Thoracic aorta (tissue), 2 donors: ENCODE data around the gene ALDH1L1. TPM values are rescaled to one million over a fixed set of nuclear protein-coding genes. Genes with fewer than 3 reads are reported as not detected.

Experiments
- ATAC-seq: fragments of 150-250 bp; one replicate; pipeline ENCODE4 v1.8.0; 2017; ENCODE audit warnings: low read depth; ENCODE audit not compliant: insufficient number of reproducible peaks, low FRiP score
- DNase-seq: peaks from one replicate; pipeline ENCODE4 v3.0.0-alpha.2; 2020; ENCODE audit warnings: low spot score
- H3K27ac ChIP-seq, 2 donors: fragments of 200-600 bp; sonication (generic); 1 replicate in 1 of 2; 2 replicates in 1 of 2; pipeline ENCODE4 v1.5.1; 2016; ENCODE audit warnings: mild to moderate bottlenecking in 2 of 2, moderate library complexity in 2 of 2
- H3K27me3 ChIP-seq: fragments of 200-600 bp; sonication (generic); replicated peaks from 2 replicates; pipeline ENCODE4 v1.6.0; 2016; ENCODE audit warnings: mild to moderate bottlenecking; ENCODE audit not compliant: insufficient read depth
- H3K36me3 ChIP-seq: fragments of 200-600 bp; sonication (generic); one replicate; pipeline ENCODE4 v1.5.1; 2016
- H3K4me1 ChIP-seq, 2 donors: fragments of 200-600 bp; sonication (generic); 1 replicate in 1 of 2; 2 replicates in 1 of 2; pipeline versions ENCODE4 v1.5.1 to v1.6.0; 2016; ENCODE audit warnings: low read depth in 2 of 2, mild to moderate bottlenecking in 1 of 2; ENCODE audit not compliant: control insufficient read depth in 1 of 2
- H3K4me3 ChIP-seq: fragments of 200-600 bp; sonication (generic); 2 replicates; pipeline ENCODE4 v1.5.1; 2016; ENCODE audit warnings: mild to moderate bottlenecking
- H3K9me3 ChIP-seq: fragments of 200-600 bp; sonication (generic); 2 replicates; pipeline ENCODE4 v1.5.1; 2016
- total RNA-seq, 2 donors: library from RNA; depleted of rRNA; stranded (reverse); fragments of >200 nt; gene quantifications; one replicate each; pipeline versions ENCODE4 v1.1.0 to v1.2.3, GENCODE V29; 2016
- TF ChIP-seq, protein P1 (sequence below): fragments of 200-600 bp; sonication (generic); IDR thresholded peaks from one replicate; pipeline ENCODE4 v1.5.1; 2019; ENCODE audit warnings: antibody characterized with exemption

Gene ALDH1L1
- total RNA-seq, 2 donors from 2014 or later: 50.2 to 62.5 TPM

DNA sequence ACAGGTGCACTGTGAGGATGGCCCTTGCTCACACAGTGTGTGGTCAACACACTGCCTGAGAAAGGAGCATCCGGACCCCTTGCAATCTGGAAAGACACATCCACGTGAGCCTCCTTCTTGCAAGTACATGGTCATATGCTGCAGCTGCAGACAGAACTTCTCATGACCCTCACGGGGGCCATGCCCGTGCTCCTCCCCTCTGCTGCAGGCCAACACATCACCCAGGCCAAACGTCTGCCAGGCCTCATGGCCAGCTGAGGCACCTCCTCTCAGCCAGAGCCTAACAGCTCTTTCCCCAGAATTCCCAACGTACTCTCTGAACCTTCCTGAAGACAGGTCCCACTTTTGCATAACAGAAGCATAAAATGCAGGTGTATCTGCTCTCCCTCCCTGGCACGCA is 121.7 kb downstream of the ALDH1L1 start:
- no peak for ATAC-seq
- Histone ChIP-seq H3K27me3 (no peaks in the 10 kb centered on the region), H3K27ac (no peak overlapping the region), H3K4me1 (peaks cover 0 to 16% of the 10 kb centered on the region in 2 donors), H3K4me3 (no peak overlapping the region), H3K9me3 (no peaks in the 10 kb centered on the region), H3K36me3 (no peaks in the 10 kb centered on the region)
- TF ChIP-seq, protein P1, sequence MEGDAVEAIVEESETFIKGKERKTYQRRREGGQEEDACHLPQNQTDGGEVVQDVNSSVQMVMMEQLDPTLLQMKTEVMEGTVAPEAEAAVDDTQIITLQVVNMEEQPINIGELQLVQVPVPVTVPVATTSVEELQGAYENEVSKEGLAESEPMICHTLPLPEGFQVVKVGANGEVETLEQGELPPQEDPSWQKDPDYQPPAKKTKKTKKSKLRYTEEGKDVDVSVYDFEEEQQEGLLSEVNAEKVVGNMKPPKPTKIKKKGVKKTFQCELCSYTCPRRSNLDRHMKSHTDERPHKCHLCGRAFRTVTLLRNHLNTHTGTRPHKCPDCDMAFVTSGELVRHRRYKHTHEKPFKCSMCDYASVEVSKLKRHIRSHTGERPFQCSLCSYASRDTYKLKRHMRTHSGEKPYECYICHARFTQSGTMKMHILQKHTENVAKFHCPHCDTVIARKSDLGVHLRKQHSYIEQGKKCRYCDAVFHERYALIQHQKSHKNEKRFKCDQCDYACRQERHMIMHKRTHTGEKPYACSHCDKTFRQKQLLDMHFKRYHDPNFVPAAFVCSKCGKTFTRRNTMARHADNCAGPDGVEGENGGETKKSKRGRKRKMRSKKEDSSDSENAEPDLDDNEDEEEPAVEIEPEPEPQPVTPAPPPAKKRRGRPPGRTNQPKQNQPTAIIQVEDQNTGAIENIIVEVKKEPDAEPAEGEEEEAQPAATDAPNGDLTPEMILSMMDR: no peak
- DNase-seq: no peak

DNA sequence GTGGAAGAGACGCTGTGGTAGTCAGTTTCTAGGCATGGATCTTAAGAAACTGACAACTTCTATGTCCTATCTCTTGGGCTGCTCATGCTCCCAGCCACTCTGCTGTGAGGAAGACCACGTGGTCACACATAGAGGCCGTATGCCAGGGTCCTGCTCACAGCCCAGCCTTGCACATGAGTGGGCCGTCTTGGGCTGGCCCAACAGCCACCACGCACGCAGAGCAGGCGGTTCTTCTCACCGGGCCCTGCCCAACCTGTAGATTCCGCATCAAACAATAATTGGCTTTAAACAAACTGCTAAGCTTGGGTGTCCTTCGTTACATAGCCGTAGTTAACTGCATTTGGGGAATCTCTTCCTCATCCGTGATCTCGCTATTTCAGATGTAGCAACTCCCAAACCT is 122.5 kb downstream of the ALDH1L1 start:
- TF ChIP-seq, protein P1: no peak
- no peaks in the 10 kb centered on the region for H3K36me3 ChIP-seq
- H3K27ac ChIP-seq: no peak overlapping the region
- no peaks in the 10 kb centered on the region for H3K9me3 ChIP-seq
- ATAC-seq: no peak
- H3K27me3 ChIP-seq: no peaks in the 10 kb centered on the region
- H3K4me3 ChIP-seq: no peak overlapping the region
- peaks cover 0 to 16% of the 10 kb centered on the region in 2 donors for H3K4me1 ChIP-seq
- DNase-seq: no peak

DNA sequence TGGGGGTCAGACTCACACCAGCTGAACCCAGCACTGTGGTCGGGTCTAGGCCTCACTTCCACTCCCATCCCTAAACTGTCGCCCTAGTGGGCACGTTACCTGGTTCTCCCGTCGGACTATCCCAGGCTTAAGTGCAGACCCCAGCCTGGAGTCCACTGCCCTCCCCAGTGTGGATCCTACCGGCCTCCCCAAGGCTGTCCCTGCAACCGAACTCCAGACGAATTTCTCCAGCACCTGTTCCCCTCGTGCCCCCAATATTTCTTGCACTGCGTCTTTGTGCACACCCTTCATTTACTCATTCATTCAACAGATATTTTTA is 122.9 kb downstream of the ALDH1L1 start:
- no peaks in the 10 kb centered on the region for H3K36me3 ChIP-seq
- DNase-seq (no peak), ATAC-seq (no peak)
- no peaks in the 10 kb centered on the region for H3K27me3 ChIP-seq
- no peak overlapping the region for H3K4me3 ChIP-seq
- no peaks in the 10 kb centered on the region for H3K9me3 ChIP-seq
- no peak overlapping the region for H3K27ac ChIP-seq
- peaks cover 0 to 16% of the 10 kb centered on the region in 2 donors for H3K4me1 ChIP-seq
- TF ChIP-seq, protein P1: no peak

DNA sequence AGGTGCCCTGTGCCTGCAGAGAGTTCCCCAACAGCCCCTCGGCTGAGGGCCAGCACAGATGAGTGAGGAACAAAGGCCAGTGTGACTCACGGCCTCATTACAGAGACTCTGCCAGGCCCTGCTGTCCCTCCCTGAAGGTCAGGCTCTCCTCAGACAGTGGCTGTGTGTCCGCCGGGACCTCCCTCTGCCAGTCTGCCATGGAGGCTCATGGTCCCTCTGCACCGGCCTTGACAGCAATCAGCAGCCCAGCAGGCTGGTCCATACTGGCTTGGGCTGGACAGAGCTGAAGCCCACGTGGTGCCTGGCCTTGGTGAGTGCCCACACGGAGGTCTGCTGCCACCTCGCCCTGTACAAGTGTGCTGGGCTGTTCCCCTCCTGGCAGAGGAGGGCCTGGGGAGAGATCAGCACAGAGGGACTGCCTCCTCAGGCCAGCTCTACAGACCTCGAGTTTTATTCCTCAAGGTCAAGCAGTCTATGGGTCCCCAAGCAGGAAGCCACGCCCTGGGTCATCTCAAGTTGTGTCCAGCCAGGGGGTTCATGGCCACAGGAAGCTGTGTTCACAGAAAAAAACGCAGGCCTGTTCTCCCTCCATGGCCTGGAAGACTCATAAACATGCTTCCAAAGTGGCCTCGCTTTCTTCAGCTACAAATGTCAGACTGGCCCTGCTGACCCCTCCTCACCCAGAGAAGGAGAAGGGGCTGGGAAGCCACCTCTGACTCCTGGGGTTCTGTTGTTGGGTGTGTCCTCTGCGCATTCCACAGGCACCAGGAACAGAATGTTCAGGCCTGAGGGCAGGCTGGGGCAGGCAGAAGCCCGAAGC is 123.5 kb downstream of the ALDH1L1 start:
- no peak overlapping the region for H3K4me3 ChIP-seq
- H3K27ac ChIP-seq: no peak overlapping the region
- TF ChIP-seq, protein P1: no peak
- H3K4me1 ChIP-seq: peaks cover 0 to 16% of the 10 kb centered on the region in 2 donors
- H3K27me3 ChIP-seq: no peaks in the 10 kb centered on the region
- H3K36me3 ChIP-seq: no peaks in the 10 kb centered on the region
- DNase-seq (no peak), ATAC-seq (no peak)
- H3K9me3 ChIP-seq: no peaks in the 10 kb centered on the region

DNA sequence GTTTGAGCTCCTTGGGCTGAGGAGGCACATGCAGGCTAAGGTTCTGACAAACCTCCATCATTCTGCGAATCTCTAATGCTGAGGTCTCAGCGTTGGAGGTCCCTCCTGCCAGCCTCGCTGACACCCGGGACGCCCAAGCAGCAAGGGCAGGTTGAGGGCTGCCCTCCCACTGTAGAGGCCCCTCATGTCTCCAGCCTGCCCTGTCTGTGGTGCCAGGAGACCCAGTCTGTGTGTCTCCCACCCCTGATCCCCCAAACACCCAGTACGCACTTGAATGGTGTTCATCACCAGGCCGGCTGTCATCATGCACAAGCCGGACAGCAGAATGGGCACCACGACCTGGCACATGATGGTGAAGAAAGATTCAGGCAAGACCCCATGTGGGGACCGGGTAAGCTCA is 124.3 kb downstream of the ALDH1L1 start:
- no peak overlapping the region for H3K27ac ChIP-seq
- no peak overlapping the region for H3K4me3 ChIP-seq
- DNase-seq (no peak), ATAC-seq (no peak)
- TF ChIP-seq, protein P1: no peak
- H3K27me3 ChIP-seq: no peaks in the 10 kb centered on the region
- no peaks in the 10 kb centered on the region for H3K9me3 ChIP-seq
- H3K4me1 ChIP-seq: peaks cover 0 to 16% of the 10 kb centered on the region in 2 donors
- no peaks in the 10 kb centered on the region for H3K36me3 ChIP-seq
